Spleen (tissue), 11 donors: ENCODE measurements around the gene KRTAP26-1. TPM values are rescaled to one million over a fixed set of nuclear protein-coding genes. Genes with fewer than 3 reads are reported as not detected.

Experiments used
- DNase-seq: peaks from one replicate; pipeline ENCODE4 v3.0.0-alpha.2; 2020
- H3K27ac ChIP-seq, 8 donors: fragments of 200-600 bp; sonication (generic) in 7 of 8; 1 replicate in 4 of 8; 2 replicates in 4 of 8; pipeline versions ENCODE4 v1.5.0 to v1.8.0; 2016 to 2021; ENCODE audit warnings: inconsistent platforms in 4 of 8, mild to moderate bottlenecking in 4 of 8, moderate library complexity in 1 of 8
- H3K27me3 ChIP-seq, 7 donors: fragments of 200-600 bp; sonication (generic) in 6 of 7; replicated peaks in 1 of 7; 1 replicate in 4 of 7; 2 replicates in 3 of 7; pipeline versions ENCODE4 v1.5.0 to v1.8.0; 2016 to 2021; ENCODE audit warnings: inconsistent platforms in 3 of 7, mild to moderate bottlenecking in 1 of 7
- H3K36me3 ChIP-seq, 6 donors: fragments of 200-600 bp; sonication (generic) in 5 of 6; 1 replicate in 4 of 6; 2 replicates in 2 of 6; pipeline versions ENCODE4 v1.5.0 to v1.8.0; 2016 to 2021; ENCODE audit warnings: inconsistent platforms in 2 of 6
- H3K4me1 ChIP-seq, 6 donors: fragments of 200-600 bp; sonication (generic) in 5 of 6; 1 replicate in 3 of 6; 2 replicates in 3 of 6; pipeline versions ENCODE4 v1.5.0 to v1.8.0; 2016 to 2021; ENCODE audit warnings: inconsistent platforms in 3 of 6
- H3K4me3 ChIP-seq, 8 donors: fragments of 200-600 bp; sonication (generic) in 7 of 8; 1 replicate in 4 of 8; 2 replicates in 4 of 8; pipeline versions ENCODE4 v1.5.0 to v1.8.0; 2016 to 2021; ENCODE audit warnings: inconsistent platforms in 4 of 8, mild to moderate bottlenecking in 4 of 8, moderate library complexity in 2 of 8
- H3K9me3 ChIP-seq, 8 donors: fragments of 200-600 bp; sonication (generic) in 7 of 8; 1 replicate in 4 of 8; 2 replicates in 4 of 8; pipeline versions ENCODE4 v1.5.0 to v1.8.0; 2016 to 2021; ENCODE audit warnings: inconsistent platforms in 4 of 8
- POLR2A ChIP-seq, 3 donors: fragments of 450-650 bp; IDR thresholded peaks; one replicate each; pipeline ENCODE4 v1.5.1; 2017; ENCODE audit warnings: antibody characterized with exemption in 3 of 3, mild to moderate bottlenecking in 1 of 3
- POLR2AphosphoS5 ChIP-seq, 3 donors: sonication (generic); formaldehyde crosslinking; IDR thresholded peaks; one replicate each; pipeline ENCODE4 v1.5.1; 2017; ENCODE audit warnings: antibody characterized with exemption in 3 of 3
- WGBS, 5 donors: extraction: QIAGEN DNeasy Blood & Tissue Kit in 3 of 5; methylation state at CpG; one replicate each; pipeline versions ENCODE4 v1.1.5 to v1.1.7; 2013 to 2018; 5-methylcytosine and 5-hydroxymethylcytosine counted together
- intact Hi-C: fragments of 100-400 bp; cut with DNase I; formaldehyde crosslinking; loops from one replicate; pipeline ENCODE4 v1.15.0; 2023; ENCODE audit warnings: low total_unique reads
- polyA plus RNA-seq, 3 donors: library from polyadenylated mRNA; stranded (reverse); fragments of 200-250 nt; gene quantifications; one replicate each; pipeline ENCODE4 v1.2.1, GENCODE V29; 2013
- total RNA-seq, 7 donors: library from RNA; depleted of rRNA in 3 of 7; stranded (reverse); fragments of >200 nt in 3 of 7; fragmentation: NEBNext Ultra II Directional in 4 of 7; extraction: Animal tissue kit (Norgen Biotek cat#: 25700) in 4 of 7; gene quantifications; one replicate each; pipeline versions ENCODE4 v1.1.0 to v1.2.1, GENCODE V29; 2016 to 2021
- TF ChIP-seq, protein P1 (sequence below), 11 experiments: fragments of 200-600 bp in 7 of 11; fragments of 450-650 bp in 4 of 11; sonication (generic) in 4 of 11; IDR thresholded peaks in 8 of 11; conservative IDR thresholded peaks in 3 of 11; 1 replicate in 7 of 11; 2 replicates in 4 of 11; pipeline versions ENCODE4 v1.4.0 to v1.8.0; 2016 to 2021; ENCODE audit warnings: antibody characterized with exemption in 11 of 11, inconsistent platforms in 4 of 11, mild to moderate bottlenecking in 1 of 11
- donor health status: healthy with polysubstance abuse.
- donor health status: DM: no; HTN: no; CAD: no; lungs with moderate emphysema.
- donor health status: DM: no; HTN: no; CAD: no.
- donor health status: Bipolar disorder and iron deficiency.
- donor health status: healthy.
- donor health status: DM: no; HTN: no; CAD: no.
- donor health status: DM: yes; HTN: yes; CAD: no.

The KRTAP26-1 gene
- total and polyA plus RNA-seq, 10 donors = not detected

DNA sequence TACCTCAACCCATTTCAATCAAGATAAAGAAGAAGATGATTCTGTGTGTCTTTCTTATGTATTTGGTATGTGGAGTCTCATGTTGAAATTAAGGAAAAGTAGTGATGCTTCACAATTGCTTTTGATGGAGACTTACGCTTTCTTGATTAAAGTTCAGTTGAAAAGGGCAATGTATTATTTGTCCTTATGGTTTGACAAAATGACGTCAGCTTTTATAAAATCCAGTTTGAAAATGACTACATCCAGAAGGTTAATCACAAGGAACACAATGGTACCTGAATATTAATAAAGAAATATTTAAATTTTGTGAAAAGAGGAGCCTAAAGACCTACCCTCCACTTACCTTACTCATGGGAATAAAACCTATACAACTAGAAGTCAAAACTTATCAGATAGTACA lies 4.4 kb downstream of the KRTAP26-1 start:
- Histone ChIP-seq H3K27ac (no peak overlapping the region), H3K36me3 (no peaks in the 10 kb centered on the region), H3K4me3 (no peak overlapping the region), H3K4me1 (no peaks in the 10 kb centered on the region), H3K27me3 (no peaks in the 10 kb centered on the region), H3K9me3 (peaks cover 0 to 5% (median 0%) of the 10 kb centered on the region in 8 donors)
- no peak for DNase-seq
- TF ChIP-seq, protein P1, sequence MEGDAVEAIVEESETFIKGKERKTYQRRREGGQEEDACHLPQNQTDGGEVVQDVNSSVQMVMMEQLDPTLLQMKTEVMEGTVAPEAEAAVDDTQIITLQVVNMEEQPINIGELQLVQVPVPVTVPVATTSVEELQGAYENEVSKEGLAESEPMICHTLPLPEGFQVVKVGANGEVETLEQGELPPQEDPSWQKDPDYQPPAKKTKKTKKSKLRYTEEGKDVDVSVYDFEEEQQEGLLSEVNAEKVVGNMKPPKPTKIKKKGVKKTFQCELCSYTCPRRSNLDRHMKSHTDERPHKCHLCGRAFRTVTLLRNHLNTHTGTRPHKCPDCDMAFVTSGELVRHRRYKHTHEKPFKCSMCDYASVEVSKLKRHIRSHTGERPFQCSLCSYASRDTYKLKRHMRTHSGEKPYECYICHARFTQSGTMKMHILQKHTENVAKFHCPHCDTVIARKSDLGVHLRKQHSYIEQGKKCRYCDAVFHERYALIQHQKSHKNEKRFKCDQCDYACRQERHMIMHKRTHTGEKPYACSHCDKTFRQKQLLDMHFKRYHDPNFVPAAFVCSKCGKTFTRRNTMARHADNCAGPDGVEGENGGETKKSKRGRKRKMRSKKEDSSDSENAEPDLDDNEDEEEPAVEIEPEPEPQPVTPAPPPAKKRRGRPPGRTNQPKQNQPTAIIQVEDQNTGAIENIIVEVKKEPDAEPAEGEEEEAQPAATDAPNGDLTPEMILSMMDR (IDR thresholded peaks at IDR 0.05 in 8 of 11, conservative IDR thresholded peaks at IDR 0.05 in 3 of 11) = no peak
- no peak for TF ChIP-seq POLR2A (IDR thresholded peaks at IDR 0.05)
- TF ChIP-seq POLR2AphosphoS5 (IDR thresholded peaks at IDR 0.05) = no peak
- intact Hi-C loops = no loop called here
- 81 to 98% (median 89%) methylated on average over 2 of the region's 2 CpGs for WGBS, 5 donors

DNA sequence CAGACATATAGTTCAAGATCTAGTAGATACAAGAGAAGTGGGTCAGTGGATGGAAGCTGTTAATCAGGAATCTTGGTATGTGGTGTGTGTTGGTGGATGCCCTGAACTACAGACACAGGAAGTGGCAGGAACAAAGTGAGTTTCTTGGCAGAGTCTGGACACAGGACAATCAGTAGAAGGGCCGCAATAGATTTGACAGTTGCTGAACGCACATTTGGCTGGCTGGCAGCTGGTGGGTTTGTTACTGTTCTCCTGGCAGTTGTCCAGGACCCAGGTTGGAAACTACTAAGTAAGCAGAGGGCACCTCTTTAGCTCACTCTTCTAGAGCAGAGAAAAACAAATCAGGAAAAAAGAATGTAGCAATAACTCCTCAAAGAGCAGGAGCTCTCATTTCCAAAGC lies 13.2 kb downstream of the KRTAP26-1 start:
- WGBS, 5 donors = 68 to 92% (median 74%) methylated on average over 2 of the region's 2 CpGs

GRCh38 chr21:30305136-30305535 lies 15.0 kb downstream of the KRTAP26-1 start:
- Histone ChIP-seq H3K36me3 (no peaks in the 10 kb centered on the region), H3K27me3 (no peaks in the 10 kb centered on the region), H3K4me3 (no peak overlapping the region), H3K4me1 (no peaks in the 10 kb centered on the region), H3K9me3 (peaks cover 0 to 18% (median 13%) of the 10 kb centered on the region in 8 donors), H3K27ac (no peak overlapping the region)
- 23 to 56% (median 36%) methylated on average over 1 of the region's 1 CpG for WGBS, 5 donors
- no peak for DNase-seq
- intact Hi-C loops = no loop called here
- no peak for TF ChIP-seq POLR2AphosphoS5 (IDR thresholded peaks at IDR 0.05)
- no peak for TF ChIP-seq POLR2A (IDR thresholded peaks at IDR 0.05)
- TF ChIP-seq, protein P1 (IDR thresholded peaks at IDR 0.05 in 8 of 11, conservative IDR thresholded peaks at IDR 0.05 in 3 of 11) = no peak

More for the DNA sequence above, 13.2 kb downstream of the KRTAP26-1 start:
- no peak for DNase-seq
- Histone ChIP-seq H3K4me1 (no peaks in the 10 kb centered on the region), H3K27ac (no peak overlapping the region), H3K9me3 (peaks cover 0 to 3% (median 0%) of the 10 kb centered on the region in 8 donors), H3K4me3 (no peak overlapping the region), H3K27me3 (no peaks in the 10 kb centered on the region), H3K36me3 (no peaks in the 10 kb centered on the region)
- intact Hi-C loops = no loop called here
- TF ChIP-seq POLR2AphosphoS5 (IDR thresholded peaks at IDR 0.05) (no peak), POLR2A (IDR thresholded peaks at IDR 0.05) (no peak)
- TF ChIP-seq, protein P1 (IDR thresholded peaks at IDR 0.05 in 8 of 11, conservative IDR thresholded peaks at IDR 0.05 in 3 of 11) = no peak

- intact Hi-C loops = no loop called here
- H3K4me1 ChIP-seq = no peaks in the 10 kb centered on the region
- H3K27me3 ChIP-seq = no peaks in the 10 kb centered on the region
- TF ChIP-seq POLR2AphosphoS5 (IDR thresholded peaks at IDR 0.05) (no peak), POLR2A (IDR thresholded peaks at IDR 0.05) (no peak)
- TF ChIP-seq, protein P1 (IDR thresholded peaks at IDR 0.05 in 8 of 11, conservative IDR thresholded peaks at IDR 0.05 in 3 of 11) = no peak
- 88 to 93% (median 89%) methylated on average over 2 of the region's 2 CpGs for WGBS, 5 donors
- H3K4me3 ChIP-seq = no peak within 1 kb of the TSS
- H3K27ac ChIP-seq = no peak within 1 kb of the TSS
- no peak for DNase-seq
- H3K9me3 ChIP-seq = peaks cover 0 to 6% (median 0%) of the 10 kb centered on the region in 8 donors
- H3K36me3 ChIP-seq = no peaks in the 10 kb centered on the region
Observed at GRCh38 chr21:30289215-30289614, 30.9 kb downstream of the KRTAP26-1 start, which contains the start of gene KRTAP25-1. KRTAP25-1 (minus strand) TSS chr21:30289514; CDS start chr21:30289490, 24 bp downstream.
